Measurements from ENCODE around the gene VPS13C. TPM values are rescaled to one million over a fixed set of nuclear protein-coding genes. Genes with fewer than 3 reads are reported as not detected.

The VPS13C gene
- polyA plus RNA-seq, 1 experiment, result 6.0 TPM

GRCh38 chr15:61832223-61832622 lies 228.0 kb downstream of the VPS13C start:
- Histone ChIP-seq H3K27me3 (ENCODE audit: control insufficient read depth, insufficient read depth, low read length) (no peaks in the 10 kb centered on the region), H3K4me3 (ENCODE audit: low read depth, low read length) (no peak overlapping the region), H3K36me3 (ENCODE audit: control insufficient read depth, insufficient read depth, low read length) (no peaks in the 10 kb centered on the region)
- TF ChIP-seq, protein P1, sequence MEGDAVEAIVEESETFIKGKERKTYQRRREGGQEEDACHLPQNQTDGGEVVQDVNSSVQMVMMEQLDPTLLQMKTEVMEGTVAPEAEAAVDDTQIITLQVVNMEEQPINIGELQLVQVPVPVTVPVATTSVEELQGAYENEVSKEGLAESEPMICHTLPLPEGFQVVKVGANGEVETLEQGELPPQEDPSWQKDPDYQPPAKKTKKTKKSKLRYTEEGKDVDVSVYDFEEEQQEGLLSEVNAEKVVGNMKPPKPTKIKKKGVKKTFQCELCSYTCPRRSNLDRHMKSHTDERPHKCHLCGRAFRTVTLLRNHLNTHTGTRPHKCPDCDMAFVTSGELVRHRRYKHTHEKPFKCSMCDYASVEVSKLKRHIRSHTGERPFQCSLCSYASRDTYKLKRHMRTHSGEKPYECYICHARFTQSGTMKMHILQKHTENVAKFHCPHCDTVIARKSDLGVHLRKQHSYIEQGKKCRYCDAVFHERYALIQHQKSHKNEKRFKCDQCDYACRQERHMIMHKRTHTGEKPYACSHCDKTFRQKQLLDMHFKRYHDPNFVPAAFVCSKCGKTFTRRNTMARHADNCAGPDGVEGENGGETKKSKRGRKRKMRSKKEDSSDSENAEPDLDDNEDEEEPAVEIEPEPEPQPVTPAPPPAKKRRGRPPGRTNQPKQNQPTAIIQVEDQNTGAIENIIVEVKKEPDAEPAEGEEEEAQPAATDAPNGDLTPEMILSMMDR (IDR thresholded peaks at IDR 0.05; ENCODE audit: insufficient read depth, low read depth, low read length), result no peak
- DNase-seq (ENCODE audit: low read depth), result no peak
- ChIA-PET CTCF (interaction anchor here (0.6 to 4.1 kb wide), 6 partner anchors 9 to 1324 kb away, joined by 3 to 28 read pairs (median 4); no protein-coding TSS in a partner anchor), POLR2A (no interaction called here)

DNA sequence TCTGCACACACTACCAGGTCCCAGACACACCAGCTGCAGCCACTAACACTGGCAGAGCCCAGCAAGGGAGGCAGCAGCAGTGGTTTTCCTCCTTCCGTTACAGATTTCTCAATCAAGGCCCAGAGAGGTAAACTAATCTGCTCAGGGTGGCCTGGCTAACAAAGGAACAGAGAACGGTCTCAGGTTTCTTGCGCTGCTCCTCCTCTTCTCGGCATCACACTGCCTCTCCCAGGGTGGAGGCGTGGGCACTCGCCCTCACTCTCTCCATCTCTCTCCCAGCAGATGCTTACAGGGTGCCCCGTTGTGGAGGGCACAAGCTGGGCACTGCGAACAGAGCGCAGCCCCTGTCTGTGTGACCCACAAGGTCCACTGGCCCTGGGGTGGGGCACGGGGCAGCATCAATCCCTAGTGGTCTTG lies 228.7 kb downstream of the VPS13C start:
- DNase-seq (ENCODE audit: low read depth), result no peak
- TF ChIP-seq, protein P1 (IDR thresholded peaks at IDR 0.05; ENCODE audit: insufficient read depth, low read depth, low read length), result no peak
- CTCF ChIA-PET, result interaction anchor here (0.6 to 2.0 kb wide), 5 partner anchors 20 to 1323 kb away, joined by 3 to 6 read pairs (median 3); no protein-coding TSS in a partner anchor
- Histone ChIP-seq H3K27me3 (ENCODE audit: control insufficient read depth, insufficient read depth, low read length) (no peaks in the 10 kb centered on the region), H3K4me3 (ENCODE audit: low read depth, low read length) (no peak overlapping the region), H3K36me3 (ENCODE audit: control insufficient read depth, insufficient read depth, low read length) (no peaks in the 10 kb centered on the region)
- POLR2A ChIA-PET, result interaction anchor here (0.7 kb wide), 1 partner anchor 1242 kb away, joined by 3 read pairs; no protein-coding TSS in a partner anchor

- no peaks in the 10 kb centered on the region for H3K36me3 ChIP-seq (ENCODE audit: control insufficient read depth, insufficient read depth, low read length)
- CTCF ChIA-PET, result interaction anchor here (1.1 to 2.0 kb wide), 3 partner anchors 19 to 1310 kb away, joined by 3 to 6 read pairs (median 3); no protein-coding TSS in a partner anchor
- POLR2A ChIA-PET, result interaction anchor here (0.7 kb wide), 1 partner anchor 1241 kb away, joined by 3 read pairs; no protein-coding TSS in a partner anchor
- TF ChIP-seq, protein P1 (IDR thresholded peaks at IDR 0.05; ENCODE audit: insufficient read depth, low read depth, low read length), result no peak
- no peak for DNase-seq (ENCODE audit: low read depth)
- no peaks in the 10 kb centered on the region for H3K27me3 ChIP-seq (ENCODE audit: control insufficient read depth, insufficient read depth, low read length)
- no peak overlapping the region for H3K4me3 ChIP-seq (ENCODE audit: low read depth, low read length)
Observed at GRCh38 chr15:61830536-61831330, 229.5 kb downstream of the VPS13C start.

DNA sequence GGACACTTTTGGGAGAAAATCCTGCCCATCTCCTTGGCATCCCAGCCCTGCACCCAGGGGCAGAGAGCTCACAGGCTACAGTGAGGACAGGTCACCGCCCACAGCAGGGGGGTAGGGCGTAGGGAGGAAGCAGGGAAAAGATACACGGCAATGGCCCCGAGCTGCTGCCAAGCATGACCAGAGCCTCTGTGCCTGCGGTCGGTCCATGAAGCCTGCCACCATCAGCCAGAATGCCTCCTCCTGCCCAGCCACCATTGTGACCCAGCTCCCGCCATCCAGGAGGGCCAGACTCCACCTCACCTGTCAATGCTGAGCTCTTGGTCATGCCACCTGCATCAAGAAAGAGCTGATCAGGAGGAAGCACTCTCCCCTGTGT lies 230.7 kb downstream of the VPS13C start:
- no peak for DNase-seq (ENCODE audit: low read depth)
- TF ChIP-seq, protein P1 (IDR thresholded peaks at IDR 0.05; ENCODE audit: insufficient read depth, low read depth, low read length), result no peak
- H3K36me3 ChIP-seq (ENCODE audit: control insufficient read depth, insufficient read depth, low read length), result no peaks in the 10 kb centered on the region
- no peak overlapping the region for H3K4me3 ChIP-seq (ENCODE audit: low read depth, low read length)
- no peaks in the 10 kb centered on the region for H3K27me3 ChIP-seq (ENCODE audit: control insufficient read depth, insufficient read depth, low read length)
- CTCF ChIA-PET, result interaction anchor here (0.8 to 1.2 kb wide), 2 partner anchors 634 to 1244 kb away, joined by 3 to 4 read pairs; no protein-coding TSS in a partner anchor
- POLR2A ChIA-PET, result no interaction called here

- H3K4me3 ChIP-seq (ENCODE audit: low read depth, low read length), result no peak overlapping the region
- ChIA-PET POLR2A (no interaction called here), CTCF (interaction anchor here (0.8 to 1.3 kb wide), 3 partner anchors 12 to 1243 kb away, joined by 3 to 4 read pairs (median 4); no protein-coding TSS in a partner anchor)
- H3K36me3 ChIP-seq (ENCODE audit: control insufficient read depth, insufficient read depth, low read length), result no peaks in the 10 kb centered on the region
- H3K27me3 ChIP-seq (ENCODE audit: control insufficient read depth, insufficient read depth, low read length), result no peaks in the 10 kb centered on the region
- no peak for DNase-seq (ENCODE audit: low read depth)
- TF ChIP-seq, protein P1 (IDR thresholded peaks at IDR 0.05; ENCODE audit: insufficient read depth, low read depth, low read length), result no peak
Observed at GRCh38 chr15:61828860-61829513, 231.3 kb downstream of the VPS13C start.

Data from BJ (cell line).